VCaP (cell line): ENCODE data around the gene POU3F1.
A peak's percentile ranks its signal among the peaks of the same experiment; 100 is the strongest.

Source experiments
- H3K27ac ChIP-seq: fragments of 450-650 bp; 2 replicates; pipeline ENCODE4 v1.5.1; 2017
- TF ChIP-seq, protein P1 (sequence below): fragments of 450-650 bp; conservative IDR thresholded peaks from 2 replicates; pipeline ENCODE4 v1.5.1; 2017; ENCODE audit warnings: mild to moderate bottlenecking, moderate library complexity

Gene POU3F1

DNA sequence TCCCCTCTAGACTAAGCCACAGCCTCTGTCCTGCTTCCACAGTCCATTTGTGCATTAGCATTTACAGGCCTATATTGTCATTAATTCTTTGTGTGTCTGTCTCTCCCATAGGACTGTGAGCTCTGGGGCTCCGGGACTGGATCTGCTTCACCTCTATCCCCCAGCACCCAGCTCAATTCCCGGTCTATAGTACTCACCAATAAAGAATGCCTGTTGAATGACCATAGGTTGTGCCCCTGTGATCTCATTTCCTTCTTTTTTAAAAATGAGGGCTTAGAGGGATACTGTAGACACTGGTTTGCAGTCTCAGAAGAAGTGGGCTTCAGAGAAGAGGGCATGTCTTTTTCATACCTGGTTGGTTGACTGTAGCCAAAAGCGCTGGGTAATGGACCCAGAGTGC, 8.8 kb upstream of the POU3F1 start:
- TF ChIP-seq, protein P1, sequence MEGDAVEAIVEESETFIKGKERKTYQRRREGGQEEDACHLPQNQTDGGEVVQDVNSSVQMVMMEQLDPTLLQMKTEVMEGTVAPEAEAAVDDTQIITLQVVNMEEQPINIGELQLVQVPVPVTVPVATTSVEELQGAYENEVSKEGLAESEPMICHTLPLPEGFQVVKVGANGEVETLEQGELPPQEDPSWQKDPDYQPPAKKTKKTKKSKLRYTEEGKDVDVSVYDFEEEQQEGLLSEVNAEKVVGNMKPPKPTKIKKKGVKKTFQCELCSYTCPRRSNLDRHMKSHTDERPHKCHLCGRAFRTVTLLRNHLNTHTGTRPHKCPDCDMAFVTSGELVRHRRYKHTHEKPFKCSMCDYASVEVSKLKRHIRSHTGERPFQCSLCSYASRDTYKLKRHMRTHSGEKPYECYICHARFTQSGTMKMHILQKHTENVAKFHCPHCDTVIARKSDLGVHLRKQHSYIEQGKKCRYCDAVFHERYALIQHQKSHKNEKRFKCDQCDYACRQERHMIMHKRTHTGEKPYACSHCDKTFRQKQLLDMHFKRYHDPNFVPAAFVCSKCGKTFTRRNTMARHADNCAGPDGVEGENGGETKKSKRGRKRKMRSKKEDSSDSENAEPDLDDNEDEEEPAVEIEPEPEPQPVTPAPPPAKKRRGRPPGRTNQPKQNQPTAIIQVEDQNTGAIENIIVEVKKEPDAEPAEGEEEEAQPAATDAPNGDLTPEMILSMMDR, result no peak

DNA sequence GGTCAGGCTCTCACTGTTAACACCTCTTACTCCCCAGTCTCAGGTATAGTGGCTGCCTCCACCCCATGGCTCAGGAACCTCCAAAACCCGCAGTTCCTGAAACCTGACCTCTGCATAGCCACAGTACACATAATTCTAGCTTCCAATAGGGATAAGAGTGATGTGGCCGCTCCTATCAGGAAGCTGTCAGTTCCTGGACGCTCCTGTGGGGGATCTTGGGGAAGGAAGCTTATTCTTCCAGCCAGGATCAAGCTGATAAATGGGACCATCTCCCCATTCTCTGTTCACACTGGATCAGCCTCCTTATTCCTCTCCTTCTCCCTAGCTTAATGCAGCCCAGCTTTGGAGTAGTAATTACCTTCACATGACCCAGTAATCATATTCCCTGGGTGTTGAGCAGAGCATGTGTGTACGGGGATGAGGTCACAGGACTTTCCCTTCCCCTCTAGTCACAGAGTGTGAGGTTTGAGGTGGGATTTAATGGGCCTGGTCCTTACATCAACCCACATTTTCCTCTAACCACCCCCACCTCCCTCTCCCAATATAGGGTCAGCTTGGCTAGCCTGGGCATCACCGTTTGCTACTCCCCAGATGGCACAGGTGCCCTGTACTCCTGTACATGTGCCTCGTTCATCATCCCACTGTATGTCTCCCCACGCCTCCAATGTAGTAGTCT, 7.0 kb upstream of the POU3F1 start:
- H3K27ac ChIP-seq, result no peak overlapping the region
- TF ChIP-seq, protein P1, result no peak

More for the DNA sequence above, 8.8 kb upstream of the POU3F1 start:
- no peak overlapping the region for H3K27ac ChIP-seq

DNA sequence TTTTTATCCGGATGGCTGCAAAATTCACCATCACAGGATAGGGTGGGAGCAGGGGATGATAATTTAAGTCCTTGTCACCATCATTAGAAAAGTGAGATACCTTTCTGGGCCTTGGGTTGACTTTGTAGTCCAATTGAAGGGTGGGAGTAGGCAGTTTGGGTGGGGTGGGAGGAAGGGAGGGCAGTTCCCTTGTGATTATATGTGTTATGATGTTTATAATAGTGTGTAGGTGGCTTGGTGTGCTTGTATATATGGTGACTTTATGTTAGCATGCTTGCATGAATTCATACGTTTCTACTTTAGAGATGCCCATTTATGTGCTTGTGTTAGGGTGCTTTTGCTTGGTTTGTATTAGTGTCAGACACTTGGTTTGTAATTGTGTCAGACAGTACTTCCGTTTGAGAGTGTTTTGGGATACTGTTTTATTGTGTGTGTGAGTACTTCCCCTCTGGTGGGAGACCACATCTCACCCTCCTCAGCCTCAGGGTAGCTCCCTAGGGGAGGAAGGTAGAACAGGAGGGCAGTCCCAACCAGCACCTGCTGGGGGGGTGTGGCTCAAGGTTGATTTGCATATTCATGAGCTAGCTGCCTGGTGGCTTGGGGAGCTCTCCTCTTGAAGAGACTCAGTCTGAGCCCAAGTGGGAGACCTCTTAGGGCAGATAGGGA, 6.3 kb upstream of the POU3F1 start:
- TF ChIP-seq, protein P1, result no peak
- no peak overlapping the region for H3K27ac ChIP-seq

DNA sequence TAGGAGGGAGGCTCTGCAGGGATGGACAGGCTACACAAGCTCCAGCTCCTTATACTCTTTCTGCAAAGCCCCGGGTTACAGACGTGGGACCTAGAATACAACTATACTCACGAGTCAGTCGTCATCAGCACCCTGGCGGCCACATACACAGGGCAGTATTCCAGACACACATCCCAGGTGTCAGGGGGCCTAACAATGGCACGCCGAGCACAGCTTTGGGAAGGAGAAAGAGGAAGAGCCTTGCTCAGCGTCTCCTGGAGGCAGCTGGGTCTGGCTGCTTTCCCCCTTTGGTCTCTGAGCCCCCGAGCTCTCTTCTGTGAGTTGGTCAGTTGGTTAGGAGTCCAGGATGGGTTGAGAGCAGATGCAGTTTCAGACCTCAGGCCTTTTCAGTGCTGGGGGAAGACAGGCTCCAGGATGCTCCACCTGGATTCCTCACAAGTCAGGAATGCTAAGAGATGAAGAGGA, 4.5 kb upstream of the POU3F1 start:
- no peak overlapping the region for H3K27ac ChIP-seq
- TF ChIP-seq, protein P1, result no peak

DNA sequence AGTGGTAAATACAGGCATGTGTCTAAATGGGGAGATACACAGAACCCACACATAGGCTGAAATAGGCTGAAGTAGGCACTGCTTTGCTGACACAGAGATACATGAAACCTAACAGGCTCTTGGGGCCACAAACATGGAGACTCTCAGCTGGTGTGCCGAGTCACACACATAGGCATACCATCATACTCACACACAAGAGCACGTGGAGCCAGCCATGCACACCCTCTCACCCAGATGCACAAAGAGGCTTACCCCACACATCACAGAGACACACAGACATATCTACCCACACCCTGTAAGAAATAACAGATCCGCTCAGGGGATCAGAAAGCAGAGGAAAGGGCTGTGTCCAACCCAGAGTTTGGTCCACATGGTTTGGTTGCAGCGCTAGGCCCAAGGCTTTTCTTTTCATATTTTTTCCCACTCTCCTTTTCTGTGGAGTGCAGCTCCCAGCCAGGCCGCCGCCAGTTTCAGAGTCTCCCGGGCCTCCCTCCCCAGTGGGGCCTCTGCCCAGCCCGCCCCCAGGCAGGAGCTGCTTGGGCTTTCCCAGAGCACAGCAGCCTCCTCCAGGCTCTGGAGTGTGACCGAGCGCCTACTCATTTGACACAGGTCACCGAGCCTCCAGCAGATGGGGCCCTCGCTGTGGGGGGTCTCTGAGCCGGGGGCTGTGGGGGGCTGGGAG, 3.9 kb upstream of the POU3F1 start:
- no peak overlapping the region for H3K27ac ChIP-seq

DNA sequence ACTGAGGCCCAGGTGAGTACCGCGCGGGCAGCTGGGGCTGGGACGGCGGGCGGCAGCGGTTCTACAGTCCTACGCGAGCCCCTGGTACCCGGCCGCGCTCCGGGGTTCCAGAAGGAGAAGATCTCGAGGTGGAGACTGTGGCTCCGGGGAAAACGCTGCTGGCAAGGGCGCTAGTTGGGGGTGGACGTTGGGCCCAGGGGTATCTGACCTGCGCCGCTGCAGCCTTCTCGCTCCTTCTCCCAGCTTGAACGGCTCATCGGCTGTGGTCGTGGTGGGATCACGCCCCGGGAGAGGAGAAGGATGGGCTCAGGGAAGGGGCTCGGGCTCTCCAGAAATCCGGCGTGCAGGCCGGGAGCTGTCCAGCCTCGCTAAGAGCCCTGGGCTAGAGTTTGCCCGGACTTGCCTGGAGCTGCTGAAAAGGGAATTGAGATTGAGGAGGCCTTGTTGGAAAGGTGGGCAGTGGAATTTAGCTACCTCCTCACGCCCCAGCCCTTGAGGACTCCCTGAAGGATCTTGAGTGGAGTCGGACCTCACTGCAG, 1.1 kb upstream of the POU3F1 start:
- peak overlapping the region; percentile 61 for H3K27ac ChIP-seq
- TF ChIP-seq, protein P1, result no peak

More for the DNA sequence above, 3.9 kb upstream of the POU3F1 start:
- TF ChIP-seq, protein P1, result no peak
